Activated T-helper 1 cell treated with anti-CD3 and anti-CD28 coated beads, Interleukin-2, amount 50 U/mL, for 16 hours (primary cell): ENCODE measurements around the gene SND1.

Experiments used
- DNase-seq, 2 donors: peaks; one replicate each; pipeline ENCODE4 v3.0.0-alpha.2; 2020; ENCODE audit warnings: low read depth in 1 of 2, low spot score in 1 of 2

SND1 gene

GRCh38 chr7:127986581-127987521, 334.9 kb downstream of the SND1 start:
- no peak for DNase-seq

GRCh38 chr7:127988751-127989150, 336.8 kb downstream of the SND1 start:
- no peak for DNase-seq

- DNase-seq = no peak
Observed at GRCh38 chr7:127993317-127993716, 341.3 kb downstream of the SND1 start.

- no peak for DNase-seq
Observed at GRCh38 chr7:127993987-127994386, 342.0 kb downstream of the SND1 start.

- DNase-seq = no peak
Observed at GRCh38 chr7:127995156-127995880, 343.3 kb downstream of the SND1 start.

GRCh38 chr7:127995881-127996215, 343.9 kb downstream of the SND1 start:
- DNase-seq = no peak

- DNase-seq = no peak
Observed at GRCh38 chr7:127996253-127997071, 344.5 kb downstream of the SND1 start.

- no peak for DNase-seq
Observed at GRCh38 chr7:127997226-127997922, 345.4 kb downstream of the SND1 start.

- no peak for DNase-seq
Observed at GRCh38 chr7:127998671-127999070, 346.7 kb downstream of the SND1 start.

- DNase-seq = no peak
Observed at GRCh38 chr7:128000048-128000447, 348.1 kb downstream of the SND1 start.

- DNase-seq = no peak
Observed at GRCh38 chr7:128000854-128001265, 348.9 kb downstream of the SND1 start.

- no peak for DNase-seq
Observed at GRCh38 chr7:128003167-128003566, 351.2 kb downstream of the SND1 start.

GRCh38 chr7:128003787-128004186, 351.8 kb downstream of the SND1 start:
- no peak for DNase-seq

GRCh38 chr7:128004623-128005022, 352.6 kb downstream of the SND1 start:
- DNase-seq = no peak

GRCh38 chr7:128005117-128005516, 353.1 kb downstream of the SND1 start:
- no peak for DNase-seq

GRCh38 chr7:128005759-128006159, 353.8 kb downstream of the SND1 start:
- no peak for DNase-seq

GRCh38 chr7:128006550-128007302, 354.7 kb downstream of the SND1 start:
- no peak for DNase-seq

- no peak for DNase-seq
Observed at GRCh38 chr7:128007303-128007680, 355.3 kb downstream of the SND1 start.

- no peak for DNase-seq
Observed at GRCh38 chr7:128008141-128008540, 356.1 kb downstream of the SND1 start.

GRCh38 chr7:128008744-128009143, 356.8 kb downstream of the SND1 start:
- DNase-seq = no peak
